HepG2 (cell line): ENCODE data around the gene AKAP1. TPM values are rescaled to one million over a fixed set of nuclear protein-coding genes. Genes with fewer than 3 reads are reported as not detected.

Experiments used
- ATAC-seq: fragments of 200-7000 bp; cut with Tn5 transposase; 3 replicates; pipeline ENCODE4 v1.9.1; 2020; ENCODE audit warnings: mild to moderate bottlenecking, moderate library complexity
- BruUV-seq: library from RNA; stranded (reverse); fragments of 400-500 nt; replicated peaks from 2 replicates; lab custom pipeline; 2021; lab: Mats Ljungman, UMichigan
- CTCF ChIA-PET: fragments of 300-600 bp; formaldehyde crosslinking; extraction: SDS; loops from one replicate; lab custom pipeline; 2021; ENCODE audit warnings: low total read pairs, inconsistent platforms, low intra/inter-chr PET ratio; lab: Yijun Ruan, JAX
- POLR2A ChIA-PET: fragments of 350-600 bp; sonication (Branson Sonifier 250); formaldehyde crosslinking; loops from one replicate; lab custom pipeline; 2020; ENCODE audit warnings: antibody characterized with exemption, inconsistent platforms; lab: Yijun Ruan, JAX
- DNase-seq: peaks from one replicate; pipeline ENCODE4 v3.0.0-alpha.2; 2015; ENCODE audit warnings: low spot score
- FAIRE-seq: peaks from 3 replicates; lab custom pipeline; 2011; peaks lifted over from hg19 to GRCh38; lab: Jason Lieb, UNC
- H2AFZ ChIP-seq: one replicate; pipeline ENCODE4 v1.6.1; 2011; ENCODE audit warnings: low read length, inconsistent platforms
- H3K27ac ChIP-seq: fragments of 300-600 bp; 3 replicates; pipeline ENCODE4 v1.8.0; 2011; ENCODE audit warnings: mixed run types, mild to moderate bottlenecking, mixed read lengths, low read length, inconsistent platforms; ENCODE audit not compliant: insufficient read depth; ENCODE audit errors: extremely low read length
- H3K27me3 ChIP-seq, 2 experiments: fragments of 200-600 bp in 1 of 2; 2 replicates in 1 of 2; 3 replicates in 1 of 2; pipeline versions ENCODE4 v1.6.0 to v1.8.0; 2011; ENCODE audit warnings: low read length in 2 of 2, mild to moderate bottlenecking in 2 of 2, moderate library complexity in 2 of 2, inconsistent platforms in 1 of 2; ENCODE audit not compliant: insufficient read depth in 2 of 2, control insufficient read depth in 1 of 2
- H3K36me3 ChIP-seq, 2 experiments: fragments of 200-600 bp in 1 of 2; replicated peaks in 1 of 2; 2 replicates in 1 of 2; 3 replicates in 1 of 2; pipeline versions ENCODE4 v1.5.1 to v1.8.0; 2011; ENCODE audit warnings: low read length in 2 of 2, inconsistent platforms in 1 of 2; ENCODE audit not compliant: insufficient read depth in 2 of 2, control insufficient read depth in 1 of 2
- H3K4me1 ChIP-seq: 2 replicates; pipeline ENCODE4 v1.5.1; 2012; ENCODE audit warnings: low read length, inconsistent platforms; ENCODE audit not compliant: insufficient read depth
- H3K4me2 ChIP-seq: 2 replicates; pipeline ENCODE4 v1.6.0; 2011; ENCODE audit warnings: low read depth, low read length, inconsistent platforms
- H3K4me3 ChIP-seq, 3 experiments: fragments of 200-600 bp in 1 of 3; sonication (generic), shearing (Covaris generic) in 1 of 3; replicated peaks in 1 of 3; 2 replicates each; pipeline ENCODE4 v1.5.1; 2011 to 2016; ENCODE audit warnings: low read length in 3 of 3, inconsistent platforms in 2 of 3, low read depth in 2 of 3, mild to moderate bottlenecking in 2 of 3, control low read depth in 1 of 3, mixed read lengths in 1 of 3; ENCODE audit not compliant: insufficient read depth in 1 of 3
- H3K79me2 ChIP-seq: one replicate; pipeline ENCODE4 v1.6.1; 2011; ENCODE audit warnings: low read length, inconsistent platforms; ENCODE audit not compliant: insufficient read depth
- H3K9ac ChIP-seq: 2 replicates; pipeline ENCODE4 v1.6.0; 2011; ENCODE audit warnings: mild to moderate bottlenecking, low read depth, low read length, inconsistent platforms; ENCODE audit not compliant: insufficient read depth
- H3K9me3 ChIP-seq: 2 replicates; pipeline ENCODE4 v1.5.1; 2012; ENCODE audit warnings: mild to moderate bottlenecking, low read length
- H4K20me1 ChIP-seq: 2 replicates; pipeline ENCODE4 v1.6.0; 2011; ENCODE audit warnings: inconsistent platforms, mild to moderate bottlenecking, low read length, moderate library complexity; ENCODE audit not compliant: insufficient read depth
- FOXJ3 ChIP-seq: sonication (generic); formaldehyde crosslinking; IDR thresholded peaks from 2 replicates; pipeline ENCODE4 v1.4.0; 2020; ENCODE audit warnings: missing genetic modification reagents, mild to moderate bottlenecking, borderline replicate concordance
- ZNF10 ChIP-seq: sonication (generic); formaldehyde crosslinking; IDR thresholded peaks from 2 replicates; pipeline ENCODE4 v1.4.0; 2020; ENCODE audit warnings: mild to moderate bottlenecking, low read depth, missing genetic modification reagents, borderline replicate concordance
- ZNF598 ChIP-seq: sonication (generic); formaldehyde crosslinking; IDR thresholded peaks from 2 replicates; pipeline ENCODE4 v1.5.1; 2020; ENCODE audit warnings: mild to moderate bottlenecking, missing genetic modification reagents, borderline replicate concordance
- ZSCAN31 ChIP-seq: sonication (generic); formaldehyde crosslinking; IDR thresholded peaks from 2 replicates; pipeline ENCODE4 v1.5.0; 2020; ENCODE audit warnings: low read depth, mild to moderate bottlenecking, missing genetic modification reagents
- WGBS: methylation state at CpG from one replicate; pipeline ENCODE4 v1.1.6; 2017; ENCODE audit warnings: low lambda C conversion rate; 5-methylcytosine and 5-hydroxymethylcytosine counted together
- in situ Hi-C: cut with HindIII; loops from 2 replicates; pipeline ENCODE4 v1.10.0; 2017; ENCODE audit warnings: low pct_unique_long_range_greater_than_20kb; ENCODE audit not compliant: extremely low pct_ligation_motif_present
- intact Hi-C: fragments of 100-400 bp; cut with micrococcal nuclease; formaldehyde crosslinking; loops from one replicate; pipeline ENCODE4 v1.10.0; 2022; ENCODE audit not compliant: unreplicated experiment
- polyA plus RNA-seq, 8 experiments: library from polyadenylated mRNA; depleted of rRNA in 3 of 8; stranded (reverse) in 7 of 8; unstranded in 1 of 8; fragments of >200 nt; fragmentation: Illumina TruSeq in 4 of 8; extraction: Trizol in 4 of 8; gene quantifications; 2 replicates each; pipeline versions ENCODE4 v1.2.1 to v1.2.3, GENCODE V29; 2011 to 2016; ENCODE audit warnings: low read depth in 4 of 8, missing spikeins in 1 of 8, mixed read lengths in 1 of 8; ENCODE audit not compliant: insufficient read depth in 1 of 8
- total RNA-seq, 5 experiments: library from RNA; depleted of rRNA; stranded (reverse); fragments of >200 nt; fragmentation: Illumina TruSeq; extraction: Trizol; gene quantifications; 2 replicates each; pipeline ENCODE4 v1.2.3, GENCODE V29; 2016; ENCODE audit warnings: low read depth in 1 of 5
- TF ChIP-seq, protein P1 (sequence below): sonication (generic); formaldehyde crosslinking; IDR thresholded peaks from 2 replicates; pipeline ENCODE4 v1.5.1; 2020; ENCODE audit warnings: missing genetic modification reagents, mild to moderate bottlenecking, borderline replicate concordance
- TF ChIP-seq, protein P2 (sequence below): IDR thresholded peaks from 2 replicates; pipeline ENCODE4 v1.6.1; 2016; ENCODE audit warnings: mild to moderate bottlenecking
- TF ChIP-seq, protein P3 (sequence below): sonication (generic); formaldehyde crosslinking; IDR thresholded peaks from 2 replicates; pipeline ENCODE4 v1.5.0; 2020; ENCODE audit warnings: mild to moderate bottlenecking, low read depth, missing genetic modification reagents, borderline replicate concordance

Gene AKAP1
- total and polyA plus RNA-seq, 2 of the 13 experiments (the other 11 are each of a cell fraction or from before 2014, with no cell fraction given), result 101 to 131 TPM

DNA sequence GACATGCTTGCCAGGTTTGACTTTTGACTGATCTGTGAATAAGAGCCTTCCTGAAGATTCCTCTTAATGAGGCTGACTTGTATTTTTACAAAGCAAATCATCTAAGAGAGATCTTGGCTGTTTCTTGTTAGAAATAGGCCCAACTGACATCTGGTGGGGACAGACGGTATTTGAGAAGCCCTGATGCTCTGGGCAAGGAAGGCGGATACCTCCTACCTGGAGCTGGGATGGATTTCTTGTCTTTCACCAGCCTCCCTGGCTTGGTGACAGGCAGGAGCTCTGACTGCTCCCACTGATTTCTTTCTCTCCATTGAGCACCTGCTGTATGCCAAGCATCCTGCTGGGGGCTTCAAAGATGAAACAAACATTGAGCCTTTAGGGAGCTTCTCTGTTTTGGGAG is 40.4 kb downstream of the AKAP1 start:
- in situ Hi-C loops (no loop called here), intact Hi-C loops (no loop called here)
- no peaks in the 10 kb centered on the region for H3K79me2 ChIP-seq
- no peak overlapping the region for H3K4me3 ChIP-seq
- no peak for DNase-seq
- CTCF ChIA-PET, result no interaction called here
- H3K9me3 ChIP-seq, result no peaks in the 10 kb centered on the region
- no peaks in the 10 kb centered on the region for H3K27me3 ChIP-seq
- no TSS peak for BruUV-seq
- H3K9ac ChIP-seq, result no peak overlapping the region
- POLR2A ChIA-PET, result no interaction called here
- no peak overlapping the region for H2AFZ ChIP-seq
- no peak overlapping the region for H3K4me2 ChIP-seq
- no peak for ATAC-seq
- no peak overlapping the region for H3K27ac ChIP-seq
- WGBS, result 100% methylated on average over 2 of the region's 2 CpGs
- H3K4me1 ChIP-seq, result peaks cover 24% of the 10 kb centered on the region
- TF ChIP-seq, protein P1, sequence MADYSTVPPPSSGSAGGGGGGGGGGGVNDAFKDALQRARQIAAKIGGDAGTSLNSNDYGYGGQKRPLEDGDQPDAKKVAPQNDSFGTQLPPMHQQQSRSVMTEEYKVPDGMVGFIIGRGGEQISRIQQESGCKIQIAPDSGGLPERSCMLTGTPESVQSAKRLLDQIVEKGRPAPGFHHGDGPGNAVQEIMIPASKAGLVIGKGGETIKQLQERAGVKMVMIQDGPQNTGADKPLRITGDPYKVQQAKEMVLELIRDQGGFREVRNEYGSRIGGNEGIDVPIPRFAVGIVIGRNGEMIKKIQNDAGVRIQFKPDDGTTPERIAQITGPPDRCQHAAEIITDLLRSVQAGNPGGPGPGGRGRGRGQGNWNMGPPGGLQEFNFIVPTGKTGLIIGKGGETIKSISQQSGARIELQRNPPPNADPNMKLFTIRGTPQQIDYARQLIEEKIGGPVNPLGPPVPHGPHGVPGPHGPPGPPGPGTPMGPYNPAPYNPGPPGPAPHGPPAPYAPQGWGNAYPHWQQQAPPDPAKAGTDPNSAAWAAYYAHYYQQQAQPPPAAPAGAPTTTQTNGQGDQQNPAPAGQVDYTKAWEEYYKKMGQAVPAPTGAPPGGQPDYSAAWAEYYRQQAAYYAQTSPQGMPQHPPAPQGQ (CRISPR knock-in tag), result no peak
- TF ChIP-seq, protein P2, sequence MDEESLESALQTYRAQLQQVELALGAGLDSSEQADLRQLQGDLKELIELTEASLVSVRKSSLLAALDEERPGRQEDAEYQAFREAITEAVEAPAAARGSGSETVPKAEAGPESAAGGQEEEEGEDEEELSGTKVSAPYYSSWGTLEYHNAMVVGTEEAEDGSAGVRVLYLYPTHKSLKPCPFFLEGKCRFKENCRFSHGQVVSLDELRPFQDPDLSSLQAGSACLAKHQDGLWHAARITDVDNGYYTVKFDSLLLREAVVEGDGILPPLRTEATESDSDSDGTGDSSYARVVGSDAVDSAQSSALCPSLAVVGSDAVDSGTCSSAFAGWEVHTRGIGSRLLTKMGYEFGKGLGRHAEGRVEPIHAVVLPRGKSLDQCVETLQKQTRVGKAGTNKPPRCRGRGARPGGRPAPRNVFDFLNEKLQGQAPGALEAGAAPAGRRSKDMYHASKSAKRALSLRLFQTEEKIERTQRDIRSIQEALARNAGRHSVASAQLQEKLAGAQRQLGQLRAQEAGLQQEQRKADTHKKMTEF, result no peak
- TF ChIP-seq FOXJ3 (CRISPR knock-in tag) (no peak), ZNF598 (CRISPR knock-in tag) (no peak), ZSCAN31 (CRISPR knock-in tag) (no peak), ZNF10 (CRISPR knock-in tag) (no peak)
- TF ChIP-seq, protein P3, sequence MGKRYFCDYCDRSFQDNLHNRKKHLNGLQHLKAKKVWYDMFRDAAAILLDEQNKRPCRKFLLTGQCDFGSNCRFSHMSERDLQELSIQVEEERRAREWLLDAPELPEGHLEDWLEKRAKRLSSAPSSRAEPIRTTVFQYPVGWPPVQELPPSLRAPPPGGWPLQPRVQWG (CRISPR knock-in tag), result no peak
- H4K20me1 ChIP-seq, result peaks cover 4% of the 10 kb centered on the region; the same call in 1 of the 2 replicates
- H3K36me3 ChIP-seq, result peaks cover 19 to 41% of the 10 kb centered on the region in 2 experiments
- no peak for FAIRE-seq
